ENCODE results near the gene TPD52L3.

TPD52L3 gene

GRCh38 chr9:6328103-6328502 is at the start of gene TPD52L3:
Gene TPD52L3, plus strand, starts transcription at chr9:6328375. Its CDS starts 221 bp downstream, at chr9:6328596.
- DNase-seq: no peak

GRCh38 chr9:6301858-6302257 is 26.3 kb upstream of the TPD52L3 start:
- DNase-seq: no peak

GRCh38 chr9:6302417-6302816 is 25.8 kb upstream of the TPD52L3 start:
- no peak for DNase-seq

GRCh38 chr9:6304232-6304631 is 23.9 kb upstream of the TPD52L3 start:
- DNase-seq: no peak

- peak; percentile 24 to 40 for DNase-seq
Observed at GRCh38 chr9:6305954-6306563, 22.1 kb upstream of the TPD52L3 start.

GRCh38 chr9:6307551-6308096 is 20.6 kb upstream of the TPD52L3 start:
- no peak for DNase-seq

GRCh38 chr9:6330958-6331634 is 2.9 kb downstream of the TPD52L3 start:
- no peak for DNase-seq

GRCh38 chr9:6334305-6334704 is 6.1 kb downstream of the TPD52L3 start:
- DNase-seq: no peak

- DNase-seq: no peak
Observed at GRCh38 chr9:6348766-6349165, 20.6 kb downstream of the TPD52L3 start.

GRCh38 chr9:6351737-6352136 is 23.6 kb downstream of the TPD52L3 start:
- no peak for DNase-seq

- peak; percentile 32 to 50 for DNase-seq
Observed at GRCh38 chr9:6354072-6354686, 26.0 kb downstream of the TPD52L3 start.

GRCh38 chr9:6355728-6356127 is 27.6 kb downstream of the TPD52L3 start:
- DNase-seq: no peak

- DNase-seq: no peak
Observed at GRCh38 chr9:6356441-6356840, 28.3 kb downstream of the TPD52L3 start.

- no peak for DNase-seq
Observed at GRCh38 chr9:6356904-6357303, 28.7 kb downstream of the TPD52L3 start.

GRCh38 chr9:6367128-6367890 is 39.1 kb downstream of the TPD52L3 start:
- DNase-seq: no peak

- DNase-seq: no peak
Observed at GRCh38 chr9:6368831-6369230, 40.7 kb downstream of the TPD52L3 start.

All from Kasumi-1 (cell line).